Measurements from ENCODE around the gene PRKAA1.
A peak's percentile ranks its signal among the peaks of the same experiment; 100 is the strongest.
"Not testable (repeated sequence)": the region's sequence is repeated elsewhere in the genome, so short reads cannot be mapped to it uniquely, and the experiment has no call there.

PRKAA1 gene

GRCh38 chr5:40779561-40779960 lies 18.6 kb downstream of the PRKAA1 start:
- DNase-seq, result no peak

DNA sequence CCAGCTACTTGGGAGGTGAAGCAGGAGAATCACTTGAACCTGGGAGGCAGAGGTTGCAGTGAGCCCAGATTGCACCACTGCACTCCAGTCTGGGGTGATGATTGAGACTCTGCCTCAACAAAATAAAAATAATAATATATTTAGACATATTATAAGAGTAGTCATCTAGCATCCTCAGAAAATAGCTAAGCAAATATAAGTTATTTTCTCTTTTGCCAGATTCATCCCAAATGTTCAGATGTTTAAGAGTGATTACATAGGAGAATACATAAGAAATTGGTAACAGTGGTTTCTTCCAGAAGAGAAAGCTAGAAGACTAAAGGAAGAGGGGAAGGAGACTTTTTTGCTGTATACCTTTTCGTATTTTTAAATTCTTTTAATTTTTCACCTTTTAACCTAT lies 20.0 kb downstream of the PRKAA1 start:
- no peak for DNase-seq

DNA sequence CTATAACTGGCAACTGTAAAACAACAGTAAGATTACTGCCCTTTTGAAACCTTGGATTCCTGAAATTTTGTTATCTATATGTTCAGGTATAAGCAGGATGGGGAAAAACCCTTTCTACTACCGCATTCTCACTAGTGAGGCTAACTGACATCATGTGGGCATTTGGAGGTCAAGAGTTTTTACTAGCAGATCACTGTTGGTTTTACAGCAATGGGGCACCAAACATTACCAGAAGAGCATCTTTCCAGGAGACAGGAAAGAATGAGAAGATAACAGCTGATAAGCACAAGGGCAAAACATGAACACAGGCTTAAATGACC lies 21.6 kb downstream of the PRKAA1 start:
- no peak for DNase-seq

- DNase-seq, result peak in 1 of 5 experiments; percentile 48
Observed at GRCh38 chr5:40775846-40776657, 22.1 kb downstream of the PRKAA1 start.

GRCh38 chr5:40775085-40775845 lies 22.9 kb downstream of the PRKAA1 start:
- DNase-seq, result no peak

- DNase-seq, result no peak
Observed at GRCh38 chr5:40774623-40775022, 23.6 kb downstream of the PRKAA1 start.

GRCh38 chr5:40770764-40771163 lies 27.4 kb downstream of the PRKAA1 start:
- no peak for DNase-seq

- no peak for DNase-seq
Observed at GRCh38 chr5:40762705-40763104, 35.5 kb downstream of the PRKAA1 start.

GRCh38 chr5:40757400-40757799 lies 40.8 kb downstream of the PRKAA1 start:
- no peak for DNase-seq

DNA sequence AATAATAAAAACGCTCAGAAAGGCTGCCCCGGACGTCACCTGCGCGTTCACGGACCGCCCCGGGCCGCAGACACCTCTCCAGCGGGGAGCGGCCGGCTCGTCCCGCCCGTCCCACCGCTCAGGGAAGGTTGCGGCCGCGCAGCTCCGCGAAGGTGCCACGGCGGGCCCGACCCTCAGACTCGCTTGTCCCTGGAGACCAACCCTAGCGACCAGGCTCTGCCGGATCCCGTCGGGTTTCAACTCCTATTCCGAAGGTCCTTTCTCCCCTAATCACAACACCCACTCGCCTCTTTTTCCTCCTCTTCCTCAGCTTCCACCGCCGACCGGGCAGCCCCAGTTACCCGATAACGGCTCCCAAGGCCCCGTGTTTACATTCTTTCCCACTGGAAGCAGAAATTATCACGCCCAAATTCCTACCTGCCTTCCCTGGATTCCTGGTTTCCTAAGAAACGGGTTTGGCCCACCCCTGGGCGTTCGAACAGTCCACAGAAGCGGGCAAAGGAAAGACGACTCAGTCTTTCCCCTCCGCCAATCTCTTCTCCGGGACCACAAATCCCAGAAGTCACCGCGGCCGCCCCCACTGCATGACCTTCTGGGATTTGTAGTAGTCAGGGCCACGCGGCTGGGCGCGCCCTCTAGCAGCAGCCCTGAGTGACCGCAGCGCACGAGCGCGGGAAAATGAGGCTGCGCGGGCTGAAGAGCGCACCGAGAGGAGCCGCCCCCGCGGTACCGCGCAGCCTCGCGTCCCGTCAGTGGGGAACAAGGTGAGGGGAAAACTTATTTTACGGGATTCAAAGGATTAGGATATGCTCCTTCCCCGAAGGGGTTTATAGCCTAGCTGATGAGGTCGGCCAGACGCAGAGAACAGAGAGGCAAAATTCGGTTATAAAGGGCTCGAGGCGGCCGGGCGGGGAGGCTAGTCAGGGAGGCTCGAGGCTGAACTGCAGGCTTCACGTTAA lies 42.5 kb downstream of the PRKAA1 start, which contains the start of gene TTC33:
Gene TTC33, minus strand, starts transcription at position 555 of the 959 bp plus-strand sequence. CDS start 8,943 bp downstream, outside the sequence.
- DNase-seq, result peak; percentile 88 to 98 (median 92)

DNA sequence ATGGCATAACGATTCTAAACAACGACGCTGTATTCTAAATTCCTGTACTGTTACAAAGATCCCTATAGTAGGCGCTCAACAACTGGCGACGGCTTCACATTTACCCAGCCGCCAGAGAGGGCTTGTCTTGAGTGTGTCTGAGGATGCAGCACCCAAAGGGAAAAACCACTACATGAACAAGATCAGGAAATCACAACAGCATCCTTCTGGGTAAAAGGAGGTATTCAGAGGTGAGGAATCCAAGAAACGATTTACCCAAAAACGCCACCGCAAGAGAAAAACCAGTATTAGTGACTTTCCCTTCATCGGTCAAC lies 43.1 kb downstream of the PRKAA1 start:
- peak; percentile 21 to 85 (median 47) for DNase-seq

DNA sequence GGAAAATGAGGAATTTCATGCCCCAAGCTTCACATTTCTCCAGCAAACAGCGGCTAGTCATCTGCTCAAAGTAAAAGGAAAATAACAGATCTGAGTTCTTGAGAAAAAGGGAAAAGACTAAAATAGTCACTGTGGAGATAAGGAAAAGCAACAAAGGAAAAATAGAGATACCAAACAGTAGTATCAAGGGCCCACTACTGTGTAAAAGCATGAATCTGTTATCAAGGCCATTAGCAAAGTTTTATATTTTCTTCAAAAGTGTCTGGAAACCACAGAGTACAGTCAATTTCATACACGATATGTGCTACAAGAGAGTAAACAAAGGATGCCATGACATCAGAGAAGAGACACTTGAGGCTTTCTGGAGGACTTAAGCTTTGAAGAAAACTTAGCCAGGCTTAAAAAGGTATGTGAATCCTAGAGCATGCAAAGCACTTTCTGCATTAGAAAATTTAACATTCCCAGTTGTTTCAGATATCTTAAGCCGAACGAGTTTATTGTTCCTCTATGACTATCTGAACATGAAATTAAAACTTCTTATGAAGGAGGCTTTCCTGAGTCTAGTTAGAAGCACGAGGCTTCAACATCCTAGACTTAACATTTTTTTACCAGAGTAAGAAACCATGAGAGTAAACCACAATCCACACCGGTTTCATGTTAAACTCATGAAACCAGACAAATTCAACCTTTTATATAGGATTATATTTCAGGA lies 43.6 kb downstream of the PRKAA1 start:
- DNase-seq, result peak in 2 of 5 experiments; percentile 19 to 90

- no peak for DNase-seq
Observed at GRCh38 chr5:40746703-40747102, 51.5 kb downstream of the PRKAA1 start.

- DNase-seq, result no peak
Observed at GRCh38 chr5:40743771-40744170, 54.4 kb downstream of the PRKAA1 start.

- DNase-seq, result no peak
Observed at GRCh38 chr5:40738502-40738901, 59.7 kb downstream of the PRKAA1 start.

DNA sequence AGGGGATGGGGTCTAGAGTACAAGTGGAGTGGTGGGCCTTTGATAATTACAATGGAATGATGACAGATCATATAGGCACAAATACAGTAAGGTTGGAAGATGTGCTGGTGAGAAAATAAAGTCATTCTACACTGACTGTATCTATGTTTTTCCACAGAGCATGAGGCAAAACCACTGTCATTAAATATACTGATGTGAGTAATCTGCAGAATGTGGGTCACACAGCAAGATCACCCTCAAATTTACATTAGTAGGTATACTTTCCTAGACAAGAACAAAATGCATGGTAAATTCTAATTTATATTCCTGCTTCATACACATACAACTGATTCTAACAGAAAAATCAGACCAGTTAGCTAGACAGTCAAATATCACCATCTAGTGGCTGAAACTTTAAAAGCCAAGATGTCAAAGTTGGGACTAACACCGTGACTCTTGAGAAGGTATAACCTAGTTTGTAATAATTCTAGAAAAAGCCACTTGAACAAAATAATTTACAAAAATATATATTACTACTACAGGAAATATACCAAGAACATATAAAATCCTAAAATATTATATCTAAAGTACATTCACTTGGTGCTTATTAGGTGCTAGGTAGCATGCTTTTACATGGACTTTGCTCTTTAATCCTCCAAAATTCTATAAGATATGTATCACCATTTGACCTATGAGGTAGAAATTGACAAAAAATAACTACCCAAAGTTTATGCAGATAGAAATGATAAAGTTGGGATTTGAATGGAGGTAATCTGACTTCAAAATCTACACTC lies 61.9 kb downstream of the PRKAA1 start:
- peak in 2 of 5 experiments; percentile 17 to 75 for DNase-seq

DNA sequence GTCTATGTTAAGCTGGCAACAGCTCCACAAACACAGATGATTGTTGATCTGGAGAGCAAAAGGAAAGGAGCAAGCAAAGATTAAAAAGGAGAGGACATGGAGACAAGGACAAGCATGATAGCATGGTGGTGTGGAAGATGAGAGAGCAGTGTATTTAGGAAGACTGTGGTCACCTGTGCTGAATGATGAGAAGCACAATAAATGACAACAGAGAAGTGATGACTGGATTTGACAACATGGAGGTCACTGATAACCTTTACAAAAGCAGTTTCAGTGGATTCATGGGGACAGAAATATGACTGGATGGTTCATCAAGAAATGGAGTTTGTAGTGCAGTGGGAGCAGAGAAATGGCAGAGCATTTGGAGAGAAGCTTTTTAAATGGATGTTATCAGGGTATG lies 62.6 kb downstream of the PRKAA1 start:
- peak in 1 of 5 experiments; percentile 22 for DNase-seq

DNA sequence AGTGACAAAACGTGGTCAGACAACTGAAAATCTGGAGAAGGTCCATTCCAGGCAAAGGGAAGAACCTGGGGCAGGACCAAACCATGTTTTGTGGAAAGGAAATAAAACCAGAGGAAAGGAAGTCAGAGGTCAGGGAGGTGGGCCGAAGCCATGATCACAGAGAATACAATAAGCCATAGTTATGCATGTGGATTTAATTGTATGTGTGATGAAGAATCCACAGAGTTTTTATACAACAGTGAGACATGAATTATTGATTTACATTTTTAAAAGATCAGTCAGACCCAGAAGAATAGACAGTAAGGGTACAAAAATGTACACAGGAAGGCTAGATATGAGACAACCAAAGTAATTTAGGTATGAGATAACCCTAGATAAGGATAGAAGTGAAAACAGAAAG lies 63.2 kb downstream of the PRKAA1 start:
- peak in 1 of 5 experiments; percentile 77 for DNase-seq

- no peak for DNase-seq
Observed at GRCh38 chr5:40733879-40734563, 64.2 kb downstream of the PRKAA1 start.

DNA sequence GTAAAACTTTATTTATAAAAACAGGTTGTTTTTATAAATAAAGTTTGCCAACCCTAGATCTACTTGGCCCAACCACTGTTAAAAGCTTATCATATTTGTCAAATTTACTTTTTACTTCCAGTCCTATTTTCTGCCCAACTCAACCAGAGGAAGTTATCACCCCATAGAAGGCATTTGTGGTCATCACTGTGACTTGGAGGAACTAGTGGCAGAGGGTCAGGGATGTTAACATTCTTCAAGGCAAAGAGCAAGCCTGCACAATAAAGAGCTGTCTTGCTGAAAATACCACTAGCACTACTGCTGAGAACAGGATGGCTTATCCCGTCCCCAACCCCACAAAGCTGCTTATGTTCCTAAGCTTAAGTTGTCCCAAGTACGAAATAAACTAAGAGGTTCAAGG lies 64.7 kb downstream of the PRKAA1 start:
- DNase-seq, result no peak

DNA sequence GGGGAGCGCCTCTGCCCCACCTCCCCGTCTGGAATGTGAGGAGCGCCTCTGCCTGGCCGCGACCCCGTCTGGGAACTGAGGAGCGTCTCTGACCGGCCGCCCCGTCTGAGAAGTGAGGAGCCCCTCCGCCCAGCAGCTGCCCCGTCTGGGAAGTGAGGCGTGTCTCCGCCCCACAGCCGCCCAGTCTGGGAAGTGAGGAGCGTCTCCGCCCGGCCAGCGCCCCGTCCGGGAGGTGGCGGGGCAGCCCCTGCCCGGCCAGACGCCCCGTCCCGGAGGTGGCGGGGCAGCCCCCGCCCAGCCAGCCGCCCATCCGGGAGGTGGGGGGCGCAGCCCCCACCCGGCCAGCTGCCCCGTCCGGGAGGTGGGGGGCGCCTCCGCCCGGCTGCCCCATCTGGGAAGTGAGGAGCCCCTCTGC lies 75.7 kb downstream of the PRKAA1 start:
- not testable (repeated sequence) for DNase-seq
